Measurements from ENCODE around the gene GADD45GIP1. TPM values are rescaled to one million over a fixed set of nuclear protein-coding genes. Genes with fewer than 3 reads are reported as not detected.
"Not testable (repeated sequence)": the region's sequence is repeated elsewhere in the genome, so short reads cannot be mapped to it uniquely, and the experiment has no call there.

The GADD45GIP1 gene
- total RNA-seq, 1 donor from 2014 or later, result 18.8 TPM

GRCh38 chr19:12918253-12918652, 38.8 kb downstream of the GADD45GIP1 start:
- no peak for TF ChIP-seq CTCF (IDR thresholded peaks at IDR 0.05; ENCODE audit: unreplicated experiment)
- no peaks in the 10 kb centered on the region for H3K27me3 Mint-ChIP-seq (ENCODE audit: low read depth)
- peaks cover 9% of the 10 kb centered on the region for H3K36me3 Mint-ChIP-seq
- H3K4me3 Mint-ChIP-seq, result no peak overlapping the region
- peaks cover 19% of the 10 kb centered on the region for H3K4me1 Mint-ChIP-seq
- no peaks in the 10 kb centered on the region for H3K9me3 Mint-ChIP-seq
- no peak overlapping the region for H3K27ac Mint-ChIP-seq
- DNase-seq (ENCODE audit: low spot score in 2 of 2, unreplicated experiment in 2 of 2), result no peak

- not testable (repeated sequence) for H3K9me3 Mint-ChIP-seq, H3K27ac Mint-ChIP-seq, H3K36me3 Mint-ChIP-seq
These were observed 41.2 kb downstream of the GADD45GIP1 start for GRCh38 chr19:12915860-12916259.

GRCh38 chr19:12913851-12914690, 43.0 kb downstream of the GADD45GIP1 start:
- Mint-ChIP-seq H3K27me3 (ENCODE audit: low read depth) (no peaks in the 10 kb centered on the region), H3K27ac (peak overlapping the region; percentile 96), H3K4me1 (peaks cover 26% of the 10 kb centered on the region), H3K4me3 (no peak overlapping the region), H3K36me3 (no peaks in the 10 kb centered on the region), H3K9me3 (no peaks in the 10 kb centered on the region)
- no peak for DNase-seq (ENCODE audit: low spot score in 2 of 2, unreplicated experiment in 2 of 2)
- no peak for TF ChIP-seq CTCF (IDR thresholded peaks at IDR 0.05; ENCODE audit: unreplicated experiment)

More at GRCh38 chr19:12915860-12916259, 41.2 kb downstream of the GADD45GIP1 start:
- not testable (repeated sequence) for H3K4me3 Mint-ChIP-seq; H3K27me3 Mint-ChIP-seq (ENCODE audit: low read depth); DNase-seq (ENCODE audit: low spot score in 2 of 2, unreplicated experiment in 2 of 2)
- H3K4me1 Mint-ChIP-seq, result peaks cover 31% of the 10 kb centered on the region

GRCh38 chr19:12913011-12913561, 43.9 kb downstream of the GADD45GIP1 start:
- H3K4me3 Mint-ChIP-seq, result peak overlapping the region; percentile 36
- TF ChIP-seq CTCF (IDR thresholded peaks at IDR 0.05; ENCODE audit: unreplicated experiment), result no peak
- H3K27me3 Mint-ChIP-seq (ENCODE audit: low read depth), result no peaks in the 10 kb centered on the region
- no peaks in the 10 kb centered on the region for H3K36me3 Mint-ChIP-seq
- peaks cover 29% of the 10 kb centered on the region for H3K4me1 Mint-ChIP-seq
- DNase-seq (ENCODE audit: low spot score in 2 of 2, unreplicated experiment in 2 of 2), result peak in 1 of 2 experiments; percentile 52
- peak overlapping the region; percentile 96 for H3K27ac Mint-ChIP-seq
- H3K9me3 Mint-ChIP-seq, result no peaks in the 10 kb centered on the region

- no peak for DNase-seq (ENCODE audit: low spot score in 2 of 2, unreplicated experiment in 2 of 2)
- Mint-ChIP-seq H3K4me1 (peaks cover 29% of the 10 kb centered on the region), H3K9me3 (no peaks in the 10 kb centered on the region), H3K27ac (peak overlapping the region; percentile 96), H3K4me3 (peak overlapping the region; percentile 36), H3K36me3 (no peaks in the 10 kb centered on the region), H3K27me3 (ENCODE audit: low read depth) (no peaks in the 10 kb centered on the region)
- no peak for TF ChIP-seq CTCF (IDR thresholded peaks at IDR 0.05; ENCODE audit: unreplicated experiment)
These were observed 44.5 kb downstream of the GADD45GIP1 start for GRCh38 chr19:12912571-12912970.

GRCh38 chr19:12907166-12907565, 49.9 kb downstream of the GADD45GIP1 start:
- no peaks in the 10 kb centered on the region for H3K36me3 Mint-ChIP-seq
- H3K27ac Mint-ChIP-seq, result no peak overlapping the region

More at GRCh38 chr19:12907166-12907565, 49.9 kb downstream of the GADD45GIP1 start:
- no peak for DNase-seq (ENCODE audit: low spot score in 2 of 2, unreplicated experiment in 2 of 2)
- Mint-ChIP-seq H3K4me3 (no peak overlapping the region), H3K4me1 (peaks cover 8% of the 10 kb centered on the region), H3K9me3 (no peaks in the 10 kb centered on the region), H3K27me3 (ENCODE audit: low read depth) (no peaks in the 10 kb centered on the region)
- no peak for TF ChIP-seq CTCF (IDR thresholded peaks at IDR 0.05; ENCODE audit: unreplicated experiment)

All from mesothelial cell of epicardium (in vitro differentiated cells).